CD14-positive monocyte (primary cell): Measurements from ENCODE around the gene MPND. TPM values are rescaled to one million over a fixed set of nuclear protein-coding genes. Genes with fewer than 3 reads are reported as not detected.

Experiments used
- DNase-seq, 3 donors: peaks; one replicate each; pipeline ENCODE4 v3.0.0-alpha.2; 2011 to 2022
- H2AFZ ChIP-seq: 2 replicates; pipeline ENCODE4 v1.6.0; 2012; ENCODE audit warnings: mild to moderate bottlenecking, low read depth, low read length, inconsistent platforms; ENCODE audit not compliant: insufficient read depth, poor library complexity, severe bottlenecking
- H3K27ac ChIP-seq, 2 donors: 1 replicate in 1 of 2; 2 replicates in 1 of 2; pipeline ENCODE4 v1.5.1; 2012 to 2013; ENCODE audit warnings: low read length in 2 of 2, control low read depth in 1 of 2, inconsistent platforms in 1 of 2, low read depth in 1 of 2, mild to moderate bottlenecking in 1 of 2
- H3K27me3 ChIP-seq, 2 donors: one replicate each; pipeline versions ENCODE4 v1.6.0 to v1.6.1; 2011 to 2013; ENCODE audit warnings: low read length in 2 of 2; ENCODE audit not compliant: control insufficient read depth in 2 of 2, insufficient read depth in 2 of 2
- H3K36me3 ChIP-seq, 2 donors: replicated peaks in 1 of 2; 1 replicate in 1 of 2; 2 replicates in 1 of 2; pipeline versions ENCODE4 v1.5.1 to v1.6.1; 2012 to 2013; ENCODE audit warnings: low read length in 2 of 2, control low read depth in 1 of 2, inconsistent platforms in 1 of 2, mild to moderate bottlenecking in 1 of 2; ENCODE audit not compliant: insufficient read depth in 2 of 2, control insufficient read depth in 1 of 2
- H3K4me1 ChIP-seq, 2 donors: 1 replicate in 1 of 2; 2 replicates in 1 of 2; pipeline versions ENCODE4 v1.5.1 to v1.6.1; 2012 to 2013; ENCODE audit warnings: low read length in 2 of 2, control low read depth in 1 of 2, inconsistent platforms in 1 of 2, mild to moderate bottlenecking in 1 of 2, moderate library complexity in 1 of 2; ENCODE audit not compliant: insufficient read depth in 2 of 2, control insufficient read depth in 1 of 2
- H3K4me2 ChIP-seq: replicated peaks from 2 replicates; pipeline ENCODE3; 2012; ENCODE audit warnings: low read length, moderate library complexity, mild to moderate bottlenecking; ENCODE audit not compliant: poor library complexity, severe bottlenecking; ENCODE audit errors: extremely low read depth
- H3K4me3 ChIP-seq, 3 experiments: fragments of 200-600 bp in 1 of 3; sonication (generic) in 1 of 3; replicated peaks in 1 of 3; 1 replicate in 2 of 3; 2 replicates in 1 of 3; pipeline ENCODE4 v1.5.1; 2011 to 2013; ENCODE audit warnings: low read length in 3 of 3, mild to moderate bottlenecking in 3 of 3, control low read depth in 2 of 3, low read depth in 2 of 3, inconsistent platforms in 1 of 3, moderate library complexity in 1 of 3
- H3K79me2 ChIP-seq: 2 replicates; pipeline ENCODE4 v1.6.0; 2012; ENCODE audit warnings: mild to moderate bottlenecking, control low read depth, inconsistent platforms, low read length, moderate library complexity; ENCODE audit not compliant: insufficient read depth
- H3K9ac ChIP-seq: 2 replicates; pipeline ENCODE4 v1.6.0; 2017; ENCODE audit warnings: low read length, mild to moderate bottlenecking; ENCODE audit not compliant: insufficient read depth, poor library complexity, severe bottlenecking
- H3K9me3 ChIP-seq, 2 donors: replicated peaks in 1 of 2; 1 replicate in 1 of 2; 2 replicates in 1 of 2; pipeline versions ENCODE4 v1.5.1 to v1.6.1; 2012 to 2013; ENCODE audit warnings: low read length in 2 of 2, control low read depth in 1 of 2; ENCODE audit not compliant: control insufficient read depth in 1 of 2, insufficient read depth in 1 of 2
- H4K20me1 ChIP-seq: 2 replicates; pipeline ENCODE4 v1.6.0; 2012; ENCODE audit warnings: mild to moderate bottlenecking, low read length, control low read depth, moderate library complexity; ENCODE audit not compliant: insufficient read depth
- H3K27ac Mint-ChIP-seq, 7 donors: one replicate each; pipeline ENCODE4 v1.8.0; 2020; ENCODE audit warnings: mild to moderate bottlenecking in 7 of 7, mixed read lengths in 7 of 7, moderate library complexity in 6 of 7, inconsistent platforms in 2 of 7
- H3K27me3 Mint-ChIP-seq, 3 donors: one replicate each; pipeline ENCODE4 v1.8.0; 2021 to 2022; ENCODE audit warnings: low read depth in 3 of 3, mild to moderate bottlenecking in 3 of 3, mixed read lengths in 3 of 3, moderate library complexity in 3 of 3, inconsistent platforms in 1 of 3
- H3K36me3 Mint-ChIP-seq, 2 donors: one replicate each; pipeline ENCODE4 v1.8.0; 2020; ENCODE audit warnings: mixed read lengths in 2 of 2, inconsistent platforms in 1 of 2, mild to moderate bottlenecking in 1 of 2
- H3K4me1 Mint-ChIP-seq: one replicate; pipeline ENCODE4 v1.8.0; 2020; ENCODE audit warnings: mild to moderate bottlenecking, mixed read lengths
- H3K4me3 Mint-ChIP-seq, 2 donors: one replicate each; pipeline ENCODE4 v1.8.0; 2020; ENCODE audit warnings: mild to moderate bottlenecking in 2 of 2, mixed read lengths in 2 of 2, moderate library complexity in 1 of 2
- H3K9me3 Mint-ChIP-seq, 7 donors: one replicate each; pipeline ENCODE4 v1.8.0; 2020 to 2022; ENCODE audit warnings: mixed read lengths in 7 of 7, mild to moderate bottlenecking in 6 of 7, moderate library complexity in 6 of 7, inconsistent platforms in 2 of 7
- WGBS: methylation state at CpG from one replicate; pipeline ENCODE4 v1.1.5; 2013; ENCODE audit warnings: missing lambda C conversion rate; ENCODE audit not compliant: insufficient coverage; 5-methylcytosine and 5-hydroxymethylcytosine counted together
- intact Hi-C, 2 donors: fragments of 100-400 bp; cut with micrococcal nuclease; formaldehyde crosslinking; loops; one replicate each; pipeline versions ENCODE4 v1.15.0 to v1.15.1; 2023
- polyA plus RNA-seq, 3 donors: library from polyadenylated mRNA; depleted of rRNA in 1 of 3; unstranded in 2 of 3; stranded (reverse) in 1 of 3; fragments of 300-500 nt in 2 of 3; fragments of >200 nt in 1 of 3; fragmentation: Illumina TruSeq in 2 of 3; gene quantifications; 1 replicate in 2 of 3; 2 replicates in 1 of 3; pipeline ENCODE4 v1.2.3, GENCODE V29; 2012 to 2021
- TF ChIP-seq, protein P1 (sequence below): fragments of 200-600 bp; IDR thresholded peaks from one replicate; pipeline ENCODE4 v1.8.0; 2022; ENCODE audit warnings: antibody characterized with exemption, mild to moderate bottlenecking

Gene MPND
- polyA plus RNA-seq, 3 donors: 6.5 to 15.9 (median 7.0) TPM

DNA sequence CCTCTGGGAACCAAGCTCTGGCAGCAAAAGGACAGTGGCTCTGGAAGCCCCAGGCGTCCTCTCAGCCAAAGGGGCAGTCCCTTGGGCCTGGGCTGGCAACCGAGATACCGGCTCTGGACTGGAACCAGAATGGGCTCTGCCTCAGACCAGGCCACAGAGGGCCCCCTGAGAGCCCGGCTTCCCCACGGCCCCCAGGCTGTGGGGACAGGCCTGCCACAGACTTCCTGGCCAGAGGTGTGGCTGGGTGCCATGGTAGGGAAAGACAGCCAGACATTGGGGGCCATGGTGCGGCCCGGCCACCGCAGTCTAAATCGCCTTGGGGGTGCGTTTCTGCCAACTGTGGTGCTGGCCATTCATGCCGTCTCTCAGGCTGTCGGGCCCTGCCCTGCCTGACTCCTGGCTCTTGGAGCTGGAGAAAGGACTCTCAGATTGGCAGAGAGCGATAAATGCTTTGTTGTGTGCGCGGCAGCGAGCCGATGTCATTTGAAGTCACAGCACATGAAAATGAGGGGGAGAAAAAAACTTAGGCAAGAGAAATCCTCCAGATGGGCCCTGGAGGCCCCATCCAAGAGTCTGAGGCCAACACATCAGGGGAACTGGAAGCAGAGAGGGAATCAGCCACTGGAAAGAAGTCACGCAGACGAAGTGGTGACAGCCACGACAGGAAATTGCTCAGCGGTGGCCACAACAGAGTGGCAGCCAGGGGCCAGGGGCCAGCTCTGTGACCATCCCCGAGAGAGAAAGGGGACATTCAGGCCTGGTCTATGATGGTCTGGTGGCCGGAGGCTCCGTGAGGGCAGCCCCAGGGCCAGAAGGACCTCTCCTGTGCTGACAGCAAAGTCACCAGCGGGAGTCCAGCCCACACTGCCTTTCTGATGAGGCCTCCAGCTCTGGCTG is 30.5 kb downstream of the MPND start:
- H4K20me1 ChIP-seq: peaks cover 100% of the 10 kb centered on the region
- no peaks in the 10 kb centered on the region for H3K9me3 ChIP-seq
- peak overlapping the region; percentile 76 to 84 for H3K27ac ChIP-seq
- TF ChIP-seq, protein P1, sequence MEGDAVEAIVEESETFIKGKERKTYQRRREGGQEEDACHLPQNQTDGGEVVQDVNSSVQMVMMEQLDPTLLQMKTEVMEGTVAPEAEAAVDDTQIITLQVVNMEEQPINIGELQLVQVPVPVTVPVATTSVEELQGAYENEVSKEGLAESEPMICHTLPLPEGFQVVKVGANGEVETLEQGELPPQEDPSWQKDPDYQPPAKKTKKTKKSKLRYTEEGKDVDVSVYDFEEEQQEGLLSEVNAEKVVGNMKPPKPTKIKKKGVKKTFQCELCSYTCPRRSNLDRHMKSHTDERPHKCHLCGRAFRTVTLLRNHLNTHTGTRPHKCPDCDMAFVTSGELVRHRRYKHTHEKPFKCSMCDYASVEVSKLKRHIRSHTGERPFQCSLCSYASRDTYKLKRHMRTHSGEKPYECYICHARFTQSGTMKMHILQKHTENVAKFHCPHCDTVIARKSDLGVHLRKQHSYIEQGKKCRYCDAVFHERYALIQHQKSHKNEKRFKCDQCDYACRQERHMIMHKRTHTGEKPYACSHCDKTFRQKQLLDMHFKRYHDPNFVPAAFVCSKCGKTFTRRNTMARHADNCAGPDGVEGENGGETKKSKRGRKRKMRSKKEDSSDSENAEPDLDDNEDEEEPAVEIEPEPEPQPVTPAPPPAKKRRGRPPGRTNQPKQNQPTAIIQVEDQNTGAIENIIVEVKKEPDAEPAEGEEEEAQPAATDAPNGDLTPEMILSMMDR: no peak
- peak overlapping the region; percentile 35 for H3K4me2 ChIP-seq
- peak overlapping the region; percentile 63 for H3K9ac ChIP-seq
- Mint-ChIP-seq H3K9me3 (no peaks in the 10 kb centered on the region), H3K4me3 (peak overlapping the region in 1 of 2 donors; percentile 45), H3K27ac (peak overlapping the region; percentile 70 to 94 (median 88)), H3K4me1 (peaks cover 67% of the 10 kb centered on the region), H3K27me3 (no peaks in the 10 kb centered on the region), H3K36me3 (peaks cover 19 to 47% of the 10 kb centered on the region in 2 donors)
- H2AFZ ChIP-seq: no peak overlapping the region
- H3K79me2 ChIP-seq: peaks cover 98% of the 10 kb centered on the region
- intact Hi-C loops: loop anchor here in 1 of 2 donors (2.0 kb wide), 1 partner anchor 57 kb away; no protein-coding TSS in a partner anchor
- peak; percentile 70 to 82 (median 75) for DNase-seq
- H3K36me3 ChIP-seq: peaks cover 3 to 5% of the 10 kb centered on the region in 2 donors
- no peaks in the 10 kb centered on the region for H3K27me3 ChIP-seq
- WGBS: 53% methylated on average over 22 of the region's 25 CpGs
- peak overlapping the region in 1 of 3 experiments; percentile 2 for H3K4me3 ChIP-seq
- peaks cover 63 to 68% of the 10 kb centered on the region in 2 donors for H3K4me1 ChIP-seq

GRCh38 chr19:4374498-4375163 is 31.3 kb downstream of the MPND start:
- TF ChIP-seq, protein P1: no peak
- Histone ChIP-seq H3K4me3 (peak overlapping the region in 1 of 3 experiments; percentile 2), H3K4me1 (peaks cover 58 to 60% of the 10 kb centered on the region in 2 donors), H2AFZ (no peak overlapping the region), H3K27me3 (no peaks in the 10 kb centered on the region), H3K9me3 (no peaks in the 10 kb centered on the region), H4K20me1 (peaks cover 100% of the 10 kb centered on the region), H3K79me2 (peaks cover 99% of the 10 kb centered on the region), H3K27ac (peak overlapping the region; percentile 76 to 84), H3K4me2 (peak overlapping the region; percentile 35), H3K36me3 (peaks cover 3 to 5% of the 10 kb centered on the region in 2 donors), H3K9ac (peak overlapping the region; percentile 63)
- Mint-ChIP-seq H3K4me1 (peaks cover 64% of the 10 kb centered on the region), H3K36me3 (peaks cover 21 to 54% of the 10 kb centered on the region in 2 donors), H3K4me3 (peak overlapping the region in 1 of 2 donors; percentile 45), H3K27ac (peak overlapping the region; percentile 70 to 94 (median 88)), H3K9me3 (no peaks in the 10 kb centered on the region), H3K27me3 (no peaks in the 10 kb centered on the region)
- DNase-seq: peak; percentile 74 to 86 (median 83)
- intact Hi-C loops: loop anchor here in 1 of 2 donors (2.0 kb wide), 1 partner anchor 56 kb away; no protein-coding TSS in a partner anchor
- WGBS: 39% methylated on average over 22 of the region's 27 CpGs
